Hepatocyte (in vitro differentiated cells): ENCODE results near the gene KLK1.

Source experiments
- EZH2 ChIP-seq: fragments of 200-600 bp; sonication (generic); IDR thresholded peaks from 2 replicates; pipeline ENCODE4 v1.6.1; 2016; ENCODE audit warnings: antibody characterized with exemption, mild to moderate bottlenecking, borderline replicate concordance
- EZH2phosphoT487 ChIP-seq: fragments of 200-600 bp; sonication (generic); IDR thresholded peaks from one replicate; pipeline ENCODE4 v1.6.1; 2018; ENCODE audit warnings: antibody characterized with exemption, mild to moderate bottlenecking, low read depth, moderate library complexity; ENCODE audit not compliant: unreplicated experiment, severe bottlenecking
- TF ChIP-seq, protein P1 (sequence below): fragments of 200-600 bp; sonication (generic); IDR thresholded peaks from 2 replicates; pipeline ENCODE4 v1.5.1; 2016; ENCODE audit warnings: antibody characterized with exemption, mild to moderate bottlenecking; ENCODE audit not compliant: poor library complexity

DNA sequence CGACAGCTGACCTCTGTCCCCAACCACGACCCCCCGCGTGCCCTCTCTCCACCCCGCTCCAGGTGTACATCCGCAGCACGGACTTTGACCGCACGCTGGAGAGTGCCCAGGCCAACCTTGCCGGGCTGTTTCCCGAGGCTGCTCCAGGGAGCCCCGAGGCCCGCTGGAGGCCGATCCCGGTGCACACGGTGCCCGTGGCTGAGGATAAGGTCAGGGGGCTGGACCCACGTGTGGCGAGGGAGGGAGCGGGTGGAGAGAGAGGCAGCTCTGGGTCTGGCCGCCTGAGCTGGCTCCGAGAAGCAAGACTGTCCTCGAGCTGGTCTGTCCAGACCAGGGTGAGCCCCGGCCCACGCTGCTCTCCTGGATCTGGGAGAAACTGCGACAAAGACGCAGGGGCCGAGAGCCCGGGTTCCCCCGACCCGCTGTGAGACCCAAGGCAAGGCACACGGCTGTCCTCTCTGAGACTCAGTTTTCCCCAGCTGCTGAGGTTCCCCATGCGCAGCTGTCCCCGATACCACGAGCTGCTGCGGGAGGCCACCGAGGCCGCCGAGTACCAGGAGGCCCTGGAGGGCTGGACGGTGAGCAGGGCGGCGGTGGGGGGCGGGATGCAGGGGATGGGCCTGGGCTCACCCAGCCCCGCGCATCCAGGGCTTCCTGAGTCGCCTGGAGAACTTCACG is 31.9 kb downstream of the KLK1 start:
- TF ChIP-seq, protein P1, sequence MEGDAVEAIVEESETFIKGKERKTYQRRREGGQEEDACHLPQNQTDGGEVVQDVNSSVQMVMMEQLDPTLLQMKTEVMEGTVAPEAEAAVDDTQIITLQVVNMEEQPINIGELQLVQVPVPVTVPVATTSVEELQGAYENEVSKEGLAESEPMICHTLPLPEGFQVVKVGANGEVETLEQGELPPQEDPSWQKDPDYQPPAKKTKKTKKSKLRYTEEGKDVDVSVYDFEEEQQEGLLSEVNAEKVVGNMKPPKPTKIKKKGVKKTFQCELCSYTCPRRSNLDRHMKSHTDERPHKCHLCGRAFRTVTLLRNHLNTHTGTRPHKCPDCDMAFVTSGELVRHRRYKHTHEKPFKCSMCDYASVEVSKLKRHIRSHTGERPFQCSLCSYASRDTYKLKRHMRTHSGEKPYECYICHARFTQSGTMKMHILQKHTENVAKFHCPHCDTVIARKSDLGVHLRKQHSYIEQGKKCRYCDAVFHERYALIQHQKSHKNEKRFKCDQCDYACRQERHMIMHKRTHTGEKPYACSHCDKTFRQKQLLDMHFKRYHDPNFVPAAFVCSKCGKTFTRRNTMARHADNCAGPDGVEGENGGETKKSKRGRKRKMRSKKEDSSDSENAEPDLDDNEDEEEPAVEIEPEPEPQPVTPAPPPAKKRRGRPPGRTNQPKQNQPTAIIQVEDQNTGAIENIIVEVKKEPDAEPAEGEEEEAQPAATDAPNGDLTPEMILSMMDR, result no peak
- TF ChIP-seq EZH2 (no peak), EZH2phosphoT487 (no peak)
